Measurements from ENCODE around the gene C10orf90. TPM values are rescaled to one million over a fixed set of nuclear protein-coding genes. Genes with fewer than 3 reads are reported as not detected.

The C10orf90 gene
- total RNA-seq, 1 donor from 2014 or later: not detected

GRCh38 chr10:126500866-126501265, 169.6 kb downstream of the C10orf90 start:
- H3K9me3 Mint-ChIP-seq (ENCODE audit: unreplicated experiment): peaks cover 2% of the 10 kb centered on the region
- peaks cover 2% of the 10 kb centered on the region for H3K27me3 Mint-ChIP-seq (ENCODE audit: unreplicated experiment)
- peak overlapping the region; percentile 17 for H3K27ac Mint-ChIP-seq (ENCODE audit: unreplicated experiment)
- no peaks in the 10 kb centered on the region for H3K4me1 Mint-ChIP-seq (ENCODE audit: low read depth, unreplicated experiment)
- TF ChIP-seq CTCF (IDR thresholded peaks at IDR 0.05; ENCODE audit: partially characterized antibody, unreplicated experiment): no peak
- H3K4me3 Mint-ChIP-seq (ENCODE audit: unreplicated experiment): no peak overlapping the region
- DNase-seq: no peak
- no peaks in the 10 kb centered on the region for H3K36me3 Mint-ChIP-seq (ENCODE audit: unreplicated experiment)

- Mint-ChIP-seq H3K27me3 (ENCODE audit: unreplicated experiment) (peaks cover 2% of the 10 kb centered on the region), H3K9me3 (ENCODE audit: unreplicated experiment) (peaks cover 2% of the 10 kb centered on the region), H3K4me3 (ENCODE audit: unreplicated experiment) (no peak overlapping the region), H3K4me1 (ENCODE audit: low read depth, unreplicated experiment) (no peaks in the 10 kb centered on the region), H3K27ac (ENCODE audit: unreplicated experiment) (no peak overlapping the region), H3K36me3 (ENCODE audit: unreplicated experiment) (no peaks in the 10 kb centered on the region)
- no peak for TF ChIP-seq CTCF (IDR thresholded peaks at IDR 0.05; ENCODE audit: partially characterized antibody, unreplicated experiment)
- no peak for DNase-seq
Measured at GRCh38 chr10:126500185-126500584, 170.3 kb downstream of the C10orf90 start.

GRCh38 chr10:126499744-126500143, 170.7 kb downstream of the C10orf90 start:
- H3K27me3 Mint-ChIP-seq (ENCODE audit: unreplicated experiment): peaks cover 2% of the 10 kb centered on the region
- no peaks in the 10 kb centered on the region for H3K4me1 Mint-ChIP-seq (ENCODE audit: low read depth, unreplicated experiment)
- no peak for DNase-seq
- H3K4me3 Mint-ChIP-seq (ENCODE audit: unreplicated experiment): no peak overlapping the region
- H3K36me3 Mint-ChIP-seq (ENCODE audit: unreplicated experiment): no peaks in the 10 kb centered on the region
- no peak overlapping the region for H3K27ac Mint-ChIP-seq (ENCODE audit: unreplicated experiment)
- no peak for TF ChIP-seq CTCF (IDR thresholded peaks at IDR 0.05; ENCODE audit: partially characterized antibody, unreplicated experiment)
- peaks cover under 1% of the 10 kb centered on the region for H3K9me3 Mint-ChIP-seq (ENCODE audit: unreplicated experiment)

GRCh38 chr10:126497672-126498071, 172.8 kb downstream of the C10orf90 start:
- Mint-ChIP-seq H3K4me1 (ENCODE audit: low read depth, unreplicated experiment) (no peaks in the 10 kb centered on the region), H3K27ac (ENCODE audit: unreplicated experiment) (no peak overlapping the region), H3K27me3 (ENCODE audit: unreplicated experiment) (peaks cover 2% of the 10 kb centered on the region), H3K36me3 (ENCODE audit: unreplicated experiment) (no peaks in the 10 kb centered on the region), H3K9me3 (ENCODE audit: unreplicated experiment) (no peaks in the 10 kb centered on the region), H3K4me3 (ENCODE audit: unreplicated experiment) (no peak overlapping the region)
- TF ChIP-seq CTCF (IDR thresholded peaks at IDR 0.05; ENCODE audit: partially characterized antibody, unreplicated experiment): no peak
- no peak for DNase-seq

- Mint-ChIP-seq H3K36me3 (ENCODE audit: unreplicated experiment) (no peaks in the 10 kb centered on the region), H3K9me3 (ENCODE audit: unreplicated experiment) (no peaks in the 10 kb centered on the region), H3K27me3 (ENCODE audit: unreplicated experiment) (peaks cover 4% of the 10 kb centered on the region), H3K4me1 (ENCODE audit: low read depth, unreplicated experiment) (no peaks in the 10 kb centered on the region), H3K27ac (ENCODE audit: unreplicated experiment) (no peak overlapping the region), H3K4me3 (ENCODE audit: unreplicated experiment) (no peak overlapping the region)
- TF ChIP-seq CTCF (IDR thresholded peaks at IDR 0.05; ENCODE audit: partially characterized antibody, unreplicated experiment): no peak
- DNase-seq: no peak
Measured at GRCh38 chr10:126496771-126497545, 173.5 kb downstream of the C10orf90 start.

Data from glutamatergic neuron (in vitro differentiated cells).